NOMO-1 treated with dmso at 0.1 percent for 144 hours (cell line): ENCODE data around the gene SCIMP.
"Not testable (repeated sequence)": the region's sequence is repeated elsewhere in the genome, so short reads cannot be mapped to it uniquely, and the experiment has no call there.

Source experiments
- DNase-seq: peaks from one replicate; lab custom pipeline; 2025; ENCODE audit not compliant: unreplicated experiment; lab: John Stamatoyannopoulos, UW

SCIMP gene

GRCh38 chr17:5234645-5235576 lies at the start of gene SCIMP:
Gene SCIMP, minus strand, starts transcription at chr17:5234860. Its CDS starts 105 bp downstream, at chr17:5234755.
- DNase-seq, result peak; percentile 60

- no peak for DNase-seq
Observed at GRCh38 chr17:5283571-5284315, 49.1 kb upstream of the SCIMP start.

GRCh38 chr17:5282642-5283217 lies 48.1 kb upstream of the SCIMP start:
- no peak for DNase-seq

- DNase-seq, result peak; percentile 68
Observed at GRCh38 chr17:5281814-5282641, 47.4 kb upstream of the SCIMP start, which contains the start of gene RABEP1. Gene RABEP1, plus strand, starts transcription at chr17:5282284. Its CDS starts 203 bp downstream, at chr17:5282487.

- DNase-seq, result no peak
Observed at GRCh38 chr17:5272322-5272721, 37.7 kb upstream of the SCIMP start.

GRCh38 chr17:5269241-5269960 lies 34.7 kb upstream of the SCIMP start:
- DNase-seq, result no peak

- no peak for DNase-seq
Observed at GRCh38 chr17:5264893-5265292, 30.2 kb upstream of the SCIMP start.

- DNase-seq, result no peak
Observed at GRCh38 chr17:5263441-5263840, 28.8 kb upstream of the SCIMP start.

- no peak for DNase-seq
Observed at GRCh38 chr17:5262416-5262991, 27.8 kb upstream of the SCIMP start.

GRCh38 chr17:5260542-5260941 lies 25.9 kb upstream of the SCIMP start:
- no peak for DNase-seq

- DNase-seq, result no peak
Observed at GRCh38 chr17:5257124-5257523, 22.5 kb upstream of the SCIMP start.

GRCh38 chr17:5254903-5255521 lies 20.4 kb upstream of the SCIMP start:
- DNase-seq, result peak; percentile 62

- no peak for DNase-seq
Observed at GRCh38 chr17:5254414-5254813, 19.8 kb upstream of the SCIMP start.

GRCh38 chr17:5249615-5250014 lies 15.0 kb upstream of the SCIMP start:
- peak; percentile 7 for DNase-seq

- DNase-seq, result no peak
Observed at GRCh38 chr17:5248821-5249479, 14.3 kb upstream of the SCIMP start.

- DNase-seq, result no peak
Observed at GRCh38 chr17:5247621-5248020, 13.0 kb upstream of the SCIMP start.

- no peak for DNase-seq
Observed at GRCh38 chr17:5241861-5242671, 7.4 kb upstream of the SCIMP start.

GRCh38 chr17:5239769-5240168 lies 5.1 kb upstream of the SCIMP start:
- DNase-seq, result not testable (repeated sequence)
